SU-DHL-6 (cell line): Measurements from ENCODE around the gene AKT1S1.

Experiments
- H2AFZ ChIP-seq: fragments of 200-600 bp; sonication (generic); 2 replicates; pipeline ENCODE4 v1.6.1; 2014; ENCODE audit warnings: low read depth, mild to moderate bottlenecking, moderate library complexity, mixed read lengths, antibody characterized with exemption, low read length; ENCODE audit not compliant: severe bottlenecking
- H3F3A ChIP-seq: fragments of 200-600 bp; shearing (Covaris generic); 2 replicates; pipeline ENCODE4 v1.6.0; 2016; ENCODE audit warnings: antibody characterized with exemption, mild to moderate bottlenecking; ENCODE audit not compliant: insufficient read depth
- H3K27ac ChIP-seq: fragments of 200-600 bp; sonication (generic); 2 replicates; pipeline ENCODE4 v1.5.1; 2016; ENCODE audit warnings: low read depth, mild to moderate bottlenecking, low read length, moderate library complexity, mixed read lengths
- H3K27me3 ChIP-seq: fragments of 200-600 bp; sonication (generic), shearing (Covaris generic); 2 replicates; pipeline ENCODE4 v1.6.0; 2014; ENCODE audit warnings: mild to moderate bottlenecking, low read length
- H3K36me3 ChIP-seq: fragments of 200-600 bp; sonication (generic); 2 replicates; pipeline ENCODE4 v1.6.1; 2014; ENCODE audit warnings: mild to moderate bottlenecking, low read length, mixed read lengths
- H3K4me2 ChIP-seq: fragments of 300-600, 200-600 bp; shearing (Covaris generic), sonication (generic); 2 replicates; pipeline ENCODE4 v1.6.0; 2014; ENCODE audit warnings: low read length, low read depth, mild to moderate bottlenecking; ENCODE audit not compliant: poor library complexity, severe bottlenecking
- H3K4me3 ChIP-seq: fragments of 200-600 bp; sonication (generic); 2 replicates; pipeline ENCODE4 v1.5.1; 2014; ENCODE audit warnings: antibody characterized with exemption, low read length, mild to moderate bottlenecking, mixed read lengths; ENCODE audit not compliant: insufficient read depth, poor library complexity, severe bottlenecking
- H3K79me2 ChIP-seq: fragments of 200-600 bp; sonication (generic); 2 replicates; pipeline ENCODE4 v1.6.1; 2014; ENCODE audit warnings: mild to moderate bottlenecking, low read length, moderate library complexity; ENCODE audit not compliant: insufficient read depth
- H3K9ac ChIP-seq: fragments of 200-600 bp; sonication (generic); 2 replicates; pipeline ENCODE4 v1.7.0; 2014; ENCODE audit warnings: mild to moderate bottlenecking, low read length
- H3K9me2 ChIP-seq: fragments of 200-600 bp; sonication (generic); replicated peaks from 2 replicates; pipeline ENCODE4 v1.6.1; 2014; ENCODE audit warnings: low read length; ENCODE audit not compliant: insufficient read depth
- H3K9me3 ChIP-seq: fragments of 200-600 bp; sonication (generic); 2 replicates; pipeline ENCODE4 v1.6.1; 2014; ENCODE audit warnings: low read length, mixed read lengths; ENCODE audit not compliant: insufficient read depth
- H4K20me1 ChIP-seq: fragments of 200-600 bp; sonication (generic); 2 replicates; pipeline ENCODE4 v1.6.1; 2014; ENCODE audit warnings: low read depth, mild to moderate bottlenecking, antibody characterized with exemption, low read length, moderate library complexity, mixed read lengths
- EZH2phosphoT487 ChIP-seq: fragments of 200-600 bp; sonication (generic), shearing (Covaris generic); conservative IDR thresholded peaks from 2 replicates; pipeline ENCODE4 v1.6.1; 2018; ENCODE audit warnings: mild to moderate bottlenecking, antibody characterized with exemption, low read length, moderate library complexity, mixed read lengths
- TF ChIP-seq, protein P1 (sequence below): fragments of 200-600 bp; sonication (generic); IDR thresholded peaks from one replicate; pipeline ENCODE4 v1.5.1; 2017; ENCODE audit warnings: antibody characterized with exemption, mild to moderate bottlenecking, low read length, moderate library complexity; ENCODE audit not compliant: insufficient read depth, poor library complexity, severe bottlenecking

The AKT1S1 gene

DNA sequence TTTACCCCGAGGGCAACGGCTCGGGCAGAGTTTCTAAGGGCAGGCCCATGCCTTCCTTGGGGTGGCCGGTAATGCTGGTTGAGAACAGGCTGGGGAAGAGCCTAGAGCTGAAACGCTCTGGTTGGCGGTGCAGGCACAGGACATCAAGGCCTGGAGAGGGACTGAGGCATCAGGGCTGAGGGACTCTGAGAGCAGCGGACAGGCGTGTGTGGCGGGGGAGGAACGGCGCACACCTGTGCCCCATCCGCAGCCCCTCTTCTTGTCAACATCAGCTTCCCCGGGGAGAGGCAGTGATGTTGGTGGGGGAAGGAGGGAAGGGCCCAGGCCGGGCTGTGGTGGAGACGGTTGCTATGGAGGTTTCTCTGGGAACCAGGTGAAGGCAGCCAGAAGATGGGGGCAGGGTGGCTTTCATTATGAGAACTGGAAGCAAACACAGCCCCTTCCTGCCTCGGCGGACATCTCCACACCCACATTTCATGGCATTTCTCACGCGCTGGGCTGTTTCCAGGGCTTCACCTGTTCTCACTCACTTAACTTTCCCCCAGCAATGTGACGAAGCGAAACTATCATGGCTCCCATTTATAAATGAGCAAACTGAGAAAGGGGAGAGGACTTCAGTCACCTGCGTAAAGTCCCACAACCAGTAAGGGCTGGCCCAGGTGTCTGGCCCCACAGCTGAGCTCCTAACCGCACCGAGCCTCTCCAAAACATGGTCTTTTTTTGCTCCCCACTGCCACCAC, 43.6 kb upstream of the AKT1S1 start:
- Histone ChIP-seq H3K79me2 (peaks cover 94% of the 10 kb centered on the region), H4K20me1 (no peaks in the 10 kb centered on the region), H3K27ac (peak overlapping the region; percentile 91), H2AFZ (no peak overlapping the region), H3K9ac (peak overlapping the region; percentile 53; the same call in 1 of the 2 replicates), H3K9me2 (no peaks in the 10 kb centered on the region), H3K4me2 (peak overlapping the region; percentile 48), H3K4me3 (no peak overlapping the region), H3K27me3 (no peaks in the 10 kb centered on the region), H3K9me3 (no peaks in the 10 kb centered on the region), H3F3A (peaks cover 24% of the 10 kb centered on the region), H3K36me3 (no peaks in the 10 kb centered on the region)
- TF ChIP-seq, protein P1, sequence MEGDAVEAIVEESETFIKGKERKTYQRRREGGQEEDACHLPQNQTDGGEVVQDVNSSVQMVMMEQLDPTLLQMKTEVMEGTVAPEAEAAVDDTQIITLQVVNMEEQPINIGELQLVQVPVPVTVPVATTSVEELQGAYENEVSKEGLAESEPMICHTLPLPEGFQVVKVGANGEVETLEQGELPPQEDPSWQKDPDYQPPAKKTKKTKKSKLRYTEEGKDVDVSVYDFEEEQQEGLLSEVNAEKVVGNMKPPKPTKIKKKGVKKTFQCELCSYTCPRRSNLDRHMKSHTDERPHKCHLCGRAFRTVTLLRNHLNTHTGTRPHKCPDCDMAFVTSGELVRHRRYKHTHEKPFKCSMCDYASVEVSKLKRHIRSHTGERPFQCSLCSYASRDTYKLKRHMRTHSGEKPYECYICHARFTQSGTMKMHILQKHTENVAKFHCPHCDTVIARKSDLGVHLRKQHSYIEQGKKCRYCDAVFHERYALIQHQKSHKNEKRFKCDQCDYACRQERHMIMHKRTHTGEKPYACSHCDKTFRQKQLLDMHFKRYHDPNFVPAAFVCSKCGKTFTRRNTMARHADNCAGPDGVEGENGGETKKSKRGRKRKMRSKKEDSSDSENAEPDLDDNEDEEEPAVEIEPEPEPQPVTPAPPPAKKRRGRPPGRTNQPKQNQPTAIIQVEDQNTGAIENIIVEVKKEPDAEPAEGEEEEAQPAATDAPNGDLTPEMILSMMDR: no peak
- TF ChIP-seq EZH2phosphoT487: no peak

DNA sequence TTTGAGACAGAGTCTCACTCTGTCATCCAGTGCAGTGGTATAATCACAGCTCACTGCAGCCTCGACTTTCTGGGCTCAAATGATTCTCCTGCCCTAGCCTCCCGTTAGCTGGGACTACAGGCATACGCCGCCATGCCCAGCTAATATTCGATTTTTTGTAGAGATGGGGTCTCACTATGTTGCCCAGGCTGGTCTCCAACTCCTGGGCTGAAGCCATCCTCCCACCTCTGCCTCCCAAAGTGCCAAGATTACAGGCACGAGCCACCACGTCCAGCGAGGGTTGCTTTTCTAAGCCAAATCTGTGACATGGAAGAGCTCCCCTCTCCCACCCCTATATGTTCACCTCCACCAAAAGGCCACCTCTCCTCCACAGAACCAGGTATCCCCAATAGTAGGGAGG, 40.9 kb upstream of the AKT1S1 start:
- Histone ChIP-seq H3K27ac (no peak overlapping the region), H3K4me3 (no peak overlapping the region), H3K36me3 (no peaks in the 10 kb centered on the region), H4K20me1 (no peaks in the 10 kb centered on the region), H3K9ac (no peak overlapping the region), H3K4me2 (no peak overlapping the region), H3K27me3 (no peaks in the 10 kb centered on the region), H2AFZ (no peak overlapping the region), H3K9me3 (no peaks in the 10 kb centered on the region), H3K9me2 (no peaks in the 10 kb centered on the region), H3K79me2 (peaks cover 87% of the 10 kb centered on the region), H3F3A (peaks cover 14% of the 10 kb centered on the region)
- TF ChIP-seq, protein P1: no peak
- TF ChIP-seq EZH2phosphoT487: no peak

DNA sequence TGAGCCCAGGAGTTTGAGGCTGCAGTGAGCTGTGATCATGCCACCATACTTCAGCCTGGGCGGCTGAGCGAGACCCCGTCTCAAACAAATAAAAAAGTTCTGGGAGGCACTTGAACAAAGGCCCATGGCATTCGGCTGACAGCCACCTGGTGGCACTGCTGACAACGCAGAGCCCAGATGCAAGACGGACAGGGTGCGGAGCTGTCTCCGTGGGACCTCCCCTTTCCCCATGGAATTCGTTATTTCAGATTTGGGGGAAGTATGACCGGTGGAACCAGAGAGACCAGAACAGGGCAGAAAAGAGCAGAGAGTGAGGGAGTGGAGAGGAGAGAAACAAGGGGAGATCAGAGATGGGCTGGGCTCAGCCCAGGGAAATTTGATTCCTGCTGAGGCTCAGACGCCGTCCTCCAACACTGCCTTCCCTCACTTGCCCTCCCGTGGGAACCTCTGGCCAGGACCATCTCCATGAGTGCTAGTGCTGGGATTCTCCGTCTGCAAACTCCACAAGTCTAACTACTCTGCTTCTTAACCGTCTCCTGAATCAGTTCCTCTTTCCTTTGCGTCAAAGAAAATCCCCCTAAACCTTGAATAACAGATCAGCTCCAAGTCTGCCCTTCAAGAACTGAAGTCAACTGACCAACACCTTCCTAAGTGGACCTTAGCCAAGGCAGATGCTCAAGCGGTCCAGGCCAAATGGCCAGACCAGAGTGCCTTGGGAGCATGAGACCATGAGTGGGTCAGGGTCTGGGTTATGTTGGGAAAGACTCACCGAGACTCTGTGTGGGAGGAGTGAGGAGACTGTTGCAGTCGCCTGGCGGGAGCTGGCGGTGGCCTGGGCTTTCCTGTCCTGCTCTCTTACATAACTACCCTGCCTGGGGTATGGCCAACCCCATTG, 39.9 kb upstream of the AKT1S1 start:
- no peak overlapping the region for H2AFZ ChIP-seq

More for the DNA sequence above, 39.9 kb upstream of the AKT1S1 start:
- H3K79me2 ChIP-seq: peaks cover 77% of the 10 kb centered on the region
- no peaks in the 10 kb centered on the region for H4K20me1 ChIP-seq
- peaks cover 14% of the 10 kb centered on the region; the same call in 1 of the 2 replicates for H3F3A ChIP-seq
- H3K9me2 ChIP-seq: no peaks in the 10 kb centered on the region
- peak overlapping the region; percentile 28 for H3K27ac ChIP-seq
- H3K9me3 ChIP-seq: no peaks in the 10 kb centered on the region
- H3K4me3 ChIP-seq: no peak overlapping the region
- no peak overlapping the region for H3K4me2 ChIP-seq
- no peak overlapping the region for H3K9ac ChIP-seq
- H3K36me3 ChIP-seq: no peaks in the 10 kb centered on the region
- TF ChIP-seq, protein P1: no peak
- TF ChIP-seq EZH2phosphoT487: no peak
- H3K27me3 ChIP-seq: no peaks in the 10 kb centered on the region
